Neural cell (in vitro differentiated cells): ENCODE results near the gene CRTC1. TPM values are rescaled to one million over a fixed set of nuclear protein-coding genes. Genes with fewer than 3 reads are reported as not detected.

Source experiments
- H2AFZ ChIP-seq: fragments of 200-600, 300-800 bp; sonication (generic), shearing (Covaris generic); 2 replicates; pipeline ENCODE4 v1.6.0; 2014; ENCODE audit warnings: low read depth, mild to moderate bottlenecking, antibody characterized with exemption, low read length, moderate library complexity
- H3F3A ChIP-seq: fragments of 200-600 bp; shearing (Covaris generic); 2 replicates; pipeline ENCODE4 v1.6.1; 2016; ENCODE audit warnings: mild to moderate bottlenecking, moderate library complexity, mixed read lengths, antibody characterized with exemption, low read length; ENCODE audit not compliant: insufficient read depth, poor library complexity, severe bottlenecking
- H3K27ac ChIP-seq: fragments of 200-600, 300-800 bp; sonication (generic), shearing (Covaris generic); 2 replicates; pipeline ENCODE4 v1.5.1; 2014; ENCODE audit warnings: mild to moderate bottlenecking, low read length, moderate library complexity
- H3K27me3 ChIP-seq: fragments of 300-800, 200-600 bp; sonication (generic), shearing (Covaris generic); 2 replicates; pipeline ENCODE4 v1.6.0; 2014; ENCODE audit warnings: mild to moderate bottlenecking, low read depth, low read length, moderate library complexity; ENCODE audit not compliant: insufficient read depth
- H3K36me3 ChIP-seq: fragments of 300-800, 200-600 bp; sonication (generic), shearing (Covaris generic); 2 replicates; pipeline ENCODE4 v1.5.1; 2014; ENCODE audit warnings: mild to moderate bottlenecking, antibody characterized with exemption, low read length, moderate library complexity; ENCODE audit not compliant: insufficient read depth
- H3K4me2 ChIP-seq: fragments of 300-800, 200-600 bp; sonication (generic), shearing (Covaris generic); 2 replicates; pipeline ENCODE4 v1.6.0; 2014; ENCODE audit warnings: mild to moderate bottlenecking, low read length
- H3K4me3 ChIP-seq: fragments of 300-800, 200-600 bp; sonication (generic), shearing (Covaris generic); 2 replicates; pipeline ENCODE4 v1.5.1; 2014; ENCODE audit warnings: mild to moderate bottlenecking, low read length, moderate library complexity
- H3K79me2 ChIP-seq: fragments of 200-600 bp; shearing (Covaris generic); replicated peaks from 2 replicates; pipeline ENCODE4 v1.6.0; 2014; ENCODE audit warnings: mild to moderate bottlenecking, low read length, moderate library complexity; ENCODE audit not compliant: insufficient read depth
- H3K9ac ChIP-seq: fragments of 300-800, 200-600 bp; sonication (generic), shearing (Covaris generic); 2 replicates; pipeline ENCODE4 v1.6.1; 2016; ENCODE audit warnings: mild to moderate bottlenecking, low read length, mixed read lengths
- H3K9me2 ChIP-seq: fragments of 200-600 bp; shearing (Covaris generic); 2 replicates; pipeline ENCODE4 v1.6.1; 2016; ENCODE audit warnings: mild to moderate bottlenecking, low read length, mixed read lengths; ENCODE audit not compliant: insufficient read depth
- H3K9me3 ChIP-seq: fragments of 200-600, 300-800 bp; sonication (generic), shearing (Covaris generic); 2 replicates; pipeline ENCODE4 v1.6.1; 2016; ENCODE audit warnings: mild to moderate bottlenecking, mixed run types, low read length, moderate library complexity, mixed read lengths
- H4K20me1 ChIP-seq: fragments of 200-600 bp; shearing (Covaris generic); 2 replicates; pipeline ENCODE4 v1.6.1; 2016; ENCODE audit warnings: mild to moderate bottlenecking, mixed run types; ENCODE audit not compliant: insufficient read depth
- CTCF ChIP-seq: fragments of 450-650 bp; IDR thresholded peaks from 2 replicates; pipeline ENCODE4 v1.5.1; 2014; ENCODE audit warnings: antibody characterized with exemption, mild to moderate bottlenecking, moderate library complexity; ENCODE audit not compliant: poor library complexity, severe bottlenecking
- EP300 ChIP-seq: fragments of 450-650 bp; conservative IDR thresholded peaks from 2 replicates; pipeline ENCODE4 v1.6.1; 2014; ENCODE audit warnings: antibody characterized with exemption, mild to moderate bottlenecking, moderate library complexity; ENCODE audit not compliant: poor library complexity, severe bottlenecking
- EZH2 ChIP-seq: fragments of 200-600, 300-800 bp; shearing (Covaris generic), sonication (generic); IDR thresholded peaks from 2 replicates; pipeline ENCODE4 v1.6.1; 2014; ENCODE audit warnings: antibody characterized with exemption, low read length, borderline replicate concordance, mild to moderate bottlenecking; ENCODE audit not compliant: insufficient read depth, poor library complexity, severe bottlenecking
- MXI1 ChIP-seq: fragments of 450-650 bp; conservative IDR thresholded peaks from 2 replicates; pipeline ENCODE4 v1.6.1; 2014; ENCODE audit warnings: antibody characterized with exemption, mild to moderate bottlenecking; ENCODE audit not compliant: poor library complexity, severe bottlenecking
- POLR2AphosphoS5 ChIP-seq: IDR thresholded peaks from 2 replicates; pipeline ENCODE4 v1.6.1; 2012
- RAD21 ChIP-seq: fragments of 450-650 bp; conservative IDR thresholded peaks from 2 replicates; pipeline ENCODE4 v1.6.1; 2014; ENCODE audit warnings: antibody characterized with exemption, mild to moderate bottlenecking, moderate library complexity
- SMC3 ChIP-seq: fragments of 450-650 bp; conservative IDR thresholded peaks from 2 replicates; pipeline ENCODE4 v1.6.1; 2014; ENCODE audit warnings: antibody characterized with exemption, mild to moderate bottlenecking, moderate library complexity; ENCODE audit not compliant: poor library complexity
- TAF1 ChIP-seq: IDR thresholded peaks from 2 replicates; pipeline ENCODE4 v1.6.1; 2012; ENCODE audit warnings: low read depth
- polyA plus RNA-seq: library from polyadenylated mRNA; depleted of rRNA; stranded (reverse); fragments of >200 nt; gene quantifications from 2 replicates; pipeline ENCODE4 v1.2.3, GENCODE V29; 2014
- TF ChIP-seq, protein P1 (sequence below): IDR thresholded peaks from 2 replicates; pipeline ENCODE4 v1.6.1; 2012; ENCODE audit warnings: borderline replicate concordance

Gene CRTC1
- polyA plus RNA-seq, 1 donor from 2014 or later, result 10.4 TPM

DNA sequence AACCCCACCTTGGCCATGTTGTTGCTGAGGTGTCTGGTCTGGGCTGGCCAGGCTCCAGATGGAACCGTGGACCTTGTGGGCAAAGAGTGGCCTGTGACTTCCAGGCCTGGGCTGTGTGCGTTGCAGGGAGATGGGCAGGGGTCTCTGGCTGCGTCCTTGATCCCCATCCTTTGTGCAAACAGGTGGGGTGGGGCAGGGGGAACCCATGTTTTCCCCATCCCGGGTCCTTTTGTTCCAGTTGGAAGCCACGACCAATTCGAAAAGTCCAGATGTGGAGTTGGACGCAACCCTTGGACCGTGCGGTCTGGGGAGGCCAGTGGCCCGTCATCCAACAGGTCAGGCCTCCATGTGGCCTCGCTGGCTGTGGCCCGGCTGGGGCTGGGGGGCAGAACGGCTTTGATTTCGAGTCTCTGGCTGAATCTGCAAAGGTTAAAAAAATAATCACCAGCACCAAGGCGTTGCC lies 120.7 kb downstream of the CRTC1 start:
- no peak overlapping the region for H3K4me2 ChIP-seq
- TF ChIP-seq CTCF (no peak), POLR2AphosphoS5 (no peak), TAF1 (no peak), MXI1 (no peak), EP300 (no peak), SMC3 (no peak), EZH2 (no peak), RAD21 (no peak)
- TF ChIP-seq, protein P1, sequence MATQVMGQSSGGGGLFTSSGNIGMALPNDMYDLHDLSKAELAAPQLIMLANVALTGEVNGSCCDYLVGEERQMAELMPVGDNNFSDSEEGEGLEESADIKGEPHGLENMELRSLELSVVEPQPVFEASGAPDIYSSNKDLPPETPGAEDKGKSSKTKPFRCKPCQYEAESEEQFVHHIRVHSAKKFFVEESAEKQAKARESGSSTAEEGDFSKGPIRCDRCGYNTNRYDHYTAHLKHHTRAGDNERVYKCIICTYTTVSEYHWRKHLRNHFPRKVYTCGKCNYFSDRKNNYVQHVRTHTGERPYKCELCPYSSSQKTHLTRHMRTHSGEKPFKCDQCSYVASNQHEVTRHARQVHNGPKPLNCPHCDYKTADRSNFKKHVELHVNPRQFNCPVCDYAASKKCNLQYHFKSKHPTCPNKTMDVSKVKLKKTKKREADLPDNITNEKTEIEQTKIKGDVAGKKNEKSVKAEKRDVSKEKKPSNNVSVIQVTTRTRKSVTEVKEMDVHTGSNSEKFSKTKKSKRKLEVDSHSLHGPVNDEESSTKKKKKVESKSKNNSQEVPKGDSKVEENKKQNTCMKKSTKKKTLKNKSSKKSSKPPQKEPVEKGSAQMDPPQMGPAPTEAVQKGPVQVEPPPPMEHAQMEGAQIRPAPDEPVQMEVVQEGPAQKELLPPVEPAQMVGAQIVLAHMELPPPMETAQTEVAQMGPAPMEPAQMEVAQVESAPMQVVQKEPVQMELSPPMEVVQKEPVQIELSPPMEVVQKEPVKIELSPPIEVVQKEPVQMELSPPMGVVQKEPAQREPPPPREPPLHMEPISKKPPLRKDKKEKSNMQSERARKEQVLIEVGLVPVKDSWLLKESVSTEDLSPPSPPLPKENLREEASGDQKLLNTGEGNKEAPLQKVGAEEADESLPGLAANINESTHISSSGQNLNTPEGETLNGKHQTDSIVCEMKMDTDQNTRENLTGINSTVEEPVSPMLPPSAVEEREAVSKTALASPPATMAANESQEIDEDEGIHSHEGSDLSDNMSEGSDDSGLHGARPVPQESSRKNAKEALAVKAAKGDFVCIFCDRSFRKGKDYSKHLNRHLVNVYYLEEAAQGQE, result no peak
- H3K9me2 ChIP-seq, result no peaks in the 10 kb centered on the region
- no peaks in the 10 kb centered on the region for H3F3A ChIP-seq
- H3K27ac ChIP-seq, result no peak overlapping the region
- no peak overlapping the region for H2AFZ ChIP-seq
- no peaks in the 10 kb centered on the region for H4K20me1 ChIP-seq
- H3K36me3 ChIP-seq, result no peaks in the 10 kb centered on the region
- peaks cover 10% of the 10 kb centered on the region for H3K27me3 ChIP-seq
- no peak overlapping the region for H3K4me3 ChIP-seq
- H3K9ac ChIP-seq, result no peak overlapping the region
- H3K9me3 ChIP-seq, result no peaks in the 10 kb centered on the region
- no peaks in the 10 kb centered on the region for H3K79me2 ChIP-seq

DNA sequence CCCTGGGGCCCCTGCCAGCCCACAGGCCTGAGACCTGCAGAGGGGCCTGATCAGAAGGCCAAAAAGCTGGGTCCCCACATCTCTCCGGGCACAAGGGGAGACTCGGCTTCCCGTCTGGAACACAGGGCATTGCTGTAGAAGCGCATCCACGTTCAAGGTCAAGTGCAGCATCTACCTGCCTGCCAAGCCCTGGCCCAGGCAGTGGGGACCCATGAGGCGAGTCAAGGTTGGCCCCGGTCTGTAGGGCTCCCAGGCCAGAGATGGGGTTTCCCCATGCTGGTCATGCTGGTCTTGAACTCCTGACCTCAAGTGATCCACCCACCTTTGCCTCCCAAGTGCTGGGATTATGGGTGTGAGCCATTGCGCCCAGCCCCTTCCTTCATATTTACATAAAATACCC lies 121.2 kb downstream of the CRTC1 start:
- H3K27me3 ChIP-seq, result peaks cover 8% of the 10 kb centered on the region
- no peaks in the 10 kb centered on the region for H3K36me3 ChIP-seq
- no peak overlapping the region for H3K9ac ChIP-seq
- H3K79me2 ChIP-seq, result no peaks in the 10 kb centered on the region
- H3K9me2 ChIP-seq, result no peaks in the 10 kb centered on the region
- H3K4me2 ChIP-seq, result no peak overlapping the region
- TF ChIP-seq, protein P1, result no peak
- TF ChIP-seq POLR2AphosphoS5 (no peak), EP300 (no peak), MXI1 (no peak), SMC3 (no peak), TAF1 (no peak), RAD21 (no peak), CTCF (no peak)
- no peaks in the 10 kb centered on the region for H3K9me3 ChIP-seq
- no peaks in the 10 kb centered on the region for H4K20me1 ChIP-seq
- H3K27ac ChIP-seq, result no peak overlapping the region
- no peaks in the 10 kb centered on the region for H3F3A ChIP-seq
- no peak overlapping the region for H3K4me3 ChIP-seq
- no peak overlapping the region for H2AFZ ChIP-seq
